Measurements from ENCODE around the gene PAEP. TPM values are rescaled to one million over a fixed set of nuclear protein-coding genes. Genes with fewer than 3 reads are reported as not detected.

PAEP gene
- total RNA-seq, 1 donor from 2014 or later = 0.39 TPM

DNA sequence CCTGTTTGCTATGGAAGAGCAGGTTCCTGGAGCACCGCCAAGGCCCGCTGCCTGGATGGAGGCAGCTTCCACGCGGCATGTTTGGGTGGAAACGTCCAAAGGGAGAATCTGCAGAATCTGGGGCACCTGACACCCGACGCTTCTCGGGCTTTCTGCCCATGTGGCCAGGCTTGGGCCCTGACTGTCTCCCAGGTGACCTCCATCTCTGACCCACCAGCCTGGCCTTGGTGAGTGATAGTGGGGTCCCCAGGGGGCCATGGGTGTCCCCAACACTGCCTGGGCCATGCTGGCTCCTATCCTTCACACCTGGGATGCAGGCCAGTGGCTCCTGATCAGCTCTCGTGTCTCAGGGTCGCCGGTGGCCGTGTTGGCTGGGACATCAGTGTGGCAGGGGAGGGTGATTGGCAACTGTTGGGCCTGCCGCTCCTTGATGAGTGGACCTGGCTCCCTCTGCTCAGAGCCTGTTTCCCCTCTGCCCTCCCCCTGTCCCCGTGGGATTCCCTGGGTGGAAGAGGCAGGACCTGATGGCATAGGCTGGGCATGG is 43.8 kb downstream of the PAEP start:
- Mint-ChIP-seq H3K4me3 (ENCODE audit: unreplicated experiment) (no peak overlapping the region), H3K27ac (ENCODE audit: unreplicated experiment) (no peak overlapping the region), H3K9me3 (ENCODE audit: unreplicated experiment) (peaks cover 7% of the 10 kb centered on the region), H3K27me3 (ENCODE audit: low read depth, unreplicated experiment) (peaks cover 24% of the 10 kb centered on the region), H3K4me1 (ENCODE audit: low read depth, unreplicated experiment) (no peaks in the 10 kb centered on the region), H3K36me3 (ENCODE audit: low read depth, unreplicated experiment) (no peaks in the 10 kb centered on the region)
- Histone ChIP-seq H3K9me3 (ENCODE audit: insufficient read depth, low read depth, low read length) (no peaks in the 10 kb centered on the region), H3K36me3 (ENCODE audit: insufficient read depth, low read length) (no peaks in the 10 kb centered on the region), H3K4me3 (ENCODE audit: insufficient read depth, low read depth, low read length) (no peak overlapping the region), H3K79me2 (ENCODE audit: insufficient read depth, low read length) (no peaks in the 10 kb centered on the region), H4K20me1 (ENCODE audit: insufficient read depth, low read length) (no peaks in the 10 kb centered on the region), H3K4me2 (ENCODE audit: low read length) (no peak overlapping the region), H3K4me1 (ENCODE audit: insufficient read depth, low read length) (no peaks in the 10 kb centered on the region), H3K27me3 (ENCODE audit: insufficient read depth, low read length) (no peaks in the 10 kb centered on the region), H3K27ac (ENCODE audit: low read depth, low read length) (no peak overlapping the region), H3K9ac (ENCODE audit: low read length) (no peak overlapping the region), H2AFZ (ENCODE audit: low read depth, low read length) (no peak overlapping the region)
- FAIRE-seq (no peak), DNase-seq (ENCODE audit: low read depth) (no peak)
- TF ChIP-seq, protein P1, sequence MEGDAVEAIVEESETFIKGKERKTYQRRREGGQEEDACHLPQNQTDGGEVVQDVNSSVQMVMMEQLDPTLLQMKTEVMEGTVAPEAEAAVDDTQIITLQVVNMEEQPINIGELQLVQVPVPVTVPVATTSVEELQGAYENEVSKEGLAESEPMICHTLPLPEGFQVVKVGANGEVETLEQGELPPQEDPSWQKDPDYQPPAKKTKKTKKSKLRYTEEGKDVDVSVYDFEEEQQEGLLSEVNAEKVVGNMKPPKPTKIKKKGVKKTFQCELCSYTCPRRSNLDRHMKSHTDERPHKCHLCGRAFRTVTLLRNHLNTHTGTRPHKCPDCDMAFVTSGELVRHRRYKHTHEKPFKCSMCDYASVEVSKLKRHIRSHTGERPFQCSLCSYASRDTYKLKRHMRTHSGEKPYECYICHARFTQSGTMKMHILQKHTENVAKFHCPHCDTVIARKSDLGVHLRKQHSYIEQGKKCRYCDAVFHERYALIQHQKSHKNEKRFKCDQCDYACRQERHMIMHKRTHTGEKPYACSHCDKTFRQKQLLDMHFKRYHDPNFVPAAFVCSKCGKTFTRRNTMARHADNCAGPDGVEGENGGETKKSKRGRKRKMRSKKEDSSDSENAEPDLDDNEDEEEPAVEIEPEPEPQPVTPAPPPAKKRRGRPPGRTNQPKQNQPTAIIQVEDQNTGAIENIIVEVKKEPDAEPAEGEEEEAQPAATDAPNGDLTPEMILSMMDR (IDR thresholded peaks at IDR 0.05; ENCODE audit: insufficient read depth, low read depth, low read length) = no peak
- no peak for TF ChIP-seq EZH2 (IDR thresholded peaks at IDR 0.05; ENCODE audit: insufficient read depth, low read length)

DNA sequence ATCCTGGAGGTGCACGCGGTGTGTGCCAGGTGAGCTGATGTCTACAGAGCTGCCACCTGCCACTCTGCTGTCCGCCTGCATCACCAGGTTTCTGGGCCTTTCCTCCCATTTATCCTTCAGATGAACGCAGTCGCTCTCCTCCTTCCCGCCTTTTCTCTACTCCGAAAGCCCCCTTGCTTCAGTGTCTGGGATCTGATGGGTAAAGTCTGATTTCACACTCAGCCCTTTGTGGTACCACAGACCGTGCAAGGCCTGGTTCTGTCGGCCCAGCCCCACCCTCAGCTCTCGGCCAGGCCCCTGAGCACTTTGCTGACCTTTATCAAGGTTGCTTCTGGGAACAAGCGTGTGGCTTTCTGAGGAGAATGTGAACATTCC is 45.3 kb downstream of the PAEP start:
- DNase-seq (ENCODE audit: low read depth) = no peak
- no peaks in the 10 kb centered on the region for H3K4me1 ChIP-seq (ENCODE audit: insufficient read depth, low read length)
- no peaks in the 10 kb centered on the region for H3K4me1 Mint-ChIP-seq (ENCODE audit: low read depth, unreplicated experiment)
- H4K20me1 ChIP-seq (ENCODE audit: insufficient read depth, low read length) = no peaks in the 10 kb centered on the region
- H3K4me3 ChIP-seq (ENCODE audit: insufficient read depth, low read depth, low read length) = no peak overlapping the region
- no peaks in the 10 kb centered on the region for H3K79me2 ChIP-seq (ENCODE audit: insufficient read depth, low read length)
- no peak for FAIRE-seq
- no peaks in the 10 kb centered on the region for H3K36me3 Mint-ChIP-seq (ENCODE audit: low read depth, unreplicated experiment)
- H3K27ac Mint-ChIP-seq (ENCODE audit: unreplicated experiment) = no peak overlapping the region
- no peak overlapping the region for H3K9ac ChIP-seq (ENCODE audit: low read length)
- no peaks in the 10 kb centered on the region for H3K36me3 ChIP-seq (ENCODE audit: insufficient read depth, low read length)
- TF ChIP-seq EZH2 (IDR thresholded peaks at IDR 0.05; ENCODE audit: insufficient read depth, low read length) = no peak
- TF ChIP-seq, protein P1 (IDR thresholded peaks at IDR 0.05; ENCODE audit: insufficient read depth, low read depth, low read length) = no peak
- peaks cover 7% of the 10 kb centered on the region for H3K9me3 Mint-ChIP-seq (ENCODE audit: unreplicated experiment)
- H3K4me3 Mint-ChIP-seq (ENCODE audit: unreplicated experiment) = no peak overlapping the region
- H2AFZ ChIP-seq (ENCODE audit: low read depth, low read length) = no peak overlapping the region
- H3K9me3 ChIP-seq (ENCODE audit: insufficient read depth, low read depth, low read length) = no peaks in the 10 kb centered on the region
- H3K4me2 ChIP-seq (ENCODE audit: low read length) = no peak overlapping the region
- peaks cover 21% of the 10 kb centered on the region for H3K27me3 Mint-ChIP-seq (ENCODE audit: low read depth, unreplicated experiment)
- H3K27me3 ChIP-seq (ENCODE audit: insufficient read depth, low read length) = no peaks in the 10 kb centered on the region
- no peak overlapping the region for H3K27ac ChIP-seq (ENCODE audit: low read depth, low read length)

DNA sequence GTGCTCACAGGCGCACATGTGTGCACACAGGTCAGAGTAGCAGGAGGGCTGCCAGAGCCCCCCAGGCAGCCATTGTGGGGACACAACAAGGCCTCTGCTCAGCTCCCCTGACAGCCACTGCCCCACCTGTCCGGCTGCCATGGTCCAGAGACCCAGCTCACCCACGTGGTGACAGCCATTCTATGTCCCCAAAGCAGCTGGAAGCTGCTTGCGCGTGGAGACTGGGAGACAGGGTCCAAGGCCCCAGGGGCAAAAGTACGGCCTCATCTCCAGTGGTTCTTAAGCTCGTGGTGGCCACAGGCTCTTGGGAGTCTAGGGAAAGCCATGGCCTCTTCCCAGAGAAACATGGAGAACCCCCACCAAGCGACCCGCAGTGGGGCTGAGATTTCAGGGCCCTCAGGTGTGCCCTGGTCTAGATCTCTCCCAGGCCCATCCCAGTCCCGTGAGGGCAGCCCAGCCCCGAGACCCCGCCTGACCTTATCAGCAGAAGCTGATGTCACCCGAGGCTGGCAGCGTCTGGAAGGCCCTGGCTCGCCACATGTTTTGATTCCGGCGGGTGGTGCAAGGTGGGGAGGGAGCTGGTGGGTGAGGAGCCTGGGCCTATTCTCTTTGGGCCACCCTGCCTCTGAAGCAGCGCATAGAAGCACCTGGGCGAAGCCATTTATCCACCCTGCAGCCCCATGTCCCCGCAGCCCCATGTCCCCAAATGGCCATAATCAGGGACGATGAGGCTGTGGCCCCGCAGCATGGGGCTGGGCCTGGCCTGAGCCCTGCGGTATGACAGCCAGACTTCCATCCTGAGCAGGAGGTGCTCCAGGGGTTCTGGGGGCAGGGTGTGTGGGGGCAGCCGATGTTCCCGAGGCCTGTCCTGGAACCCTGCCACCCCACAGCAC is 46.1 kb downstream of the PAEP start:
- H3K36me3 Mint-ChIP-seq (ENCODE audit: low read depth, unreplicated experiment) = no peaks in the 10 kb centered on the region
- Histone ChIP-seq H2AFZ (ENCODE audit: low read depth, low read length) (no peak overlapping the region), H3K9ac (ENCODE audit: low read length) (no peak overlapping the region), H4K20me1 (ENCODE audit: insufficient read depth, low read length) (no peaks in the 10 kb centered on the region), H3K27me3 (ENCODE audit: insufficient read depth, low read length) (no peaks in the 10 kb centered on the region), H3K27ac (ENCODE audit: low read depth, low read length) (no peak overlapping the region), H3K36me3 (ENCODE audit: insufficient read depth, low read length) (no peaks in the 10 kb centered on the region), H3K79me2 (ENCODE audit: insufficient read depth, low read length) (no peaks in the 10 kb centered on the region), H3K4me1 (ENCODE audit: insufficient read depth, low read length) (no peaks in the 10 kb centered on the region), H3K4me3 (ENCODE audit: insufficient read depth, low read depth, low read length) (no peak overlapping the region), H3K9me3 (ENCODE audit: insufficient read depth, low read depth, low read length) (no peaks in the 10 kb centered on the region), H3K4me2 (ENCODE audit: low read length) (no peak overlapping the region)
- H3K27ac Mint-ChIP-seq (ENCODE audit: unreplicated experiment) = no peak overlapping the region
- no peak for FAIRE-seq
- H3K27me3 Mint-ChIP-seq (ENCODE audit: low read depth, unreplicated experiment) = peaks cover 25% of the 10 kb centered on the region
- H3K4me1 Mint-ChIP-seq (ENCODE audit: low read depth, unreplicated experiment) = no peaks in the 10 kb centered on the region
- TF ChIP-seq, protein P1 (IDR thresholded peaks at IDR 0.05; ENCODE audit: insufficient read depth, low read depth, low read length) = no peak
- no peak for TF ChIP-seq EZH2 (IDR thresholded peaks at IDR 0.05; ENCODE audit: insufficient read depth, low read length)
- H3K9me3 Mint-ChIP-seq (ENCODE audit: unreplicated experiment) = peaks cover 7% of the 10 kb centered on the region
- no peak overlapping the region for H3K4me3 Mint-ChIP-seq (ENCODE audit: unreplicated experiment)
- no peak for DNase-seq (ENCODE audit: low read depth)

All from astrocyte (in vitro differentiated cells and primary cell).